Fibroblast of mammary gland (primary cell): Measurements from ENCODE around the gene VPS4A.
"Not testable (repeated sequence)": the region's sequence is repeated elsewhere in the genome, so short reads cannot be mapped to it uniquely, and the experiment has no call there.

Experiments
- DNase-seq: peaks from one replicate; pipeline ENCODE4 v3.0.0-alpha.2; 2010; ENCODE audit warnings: low read depth
- H3K4me3 ChIP-seq: 2 replicates; pipeline ENCODE4 v1.5.1; 2011; ENCODE audit warnings: low read depth, mild to moderate bottlenecking, low read length, moderate library complexity; ENCODE audit not compliant: control insufficient read depth
- TF ChIP-seq, protein P1 (sequence below): conservative IDR thresholded peaks from 2 replicates; pipeline ENCODE4 v1.5.1; 2011; ENCODE audit warnings: low read depth, low read length, inconsistent platforms; ENCODE audit not compliant: control insufficient read depth, insufficient read depth

The VPS4A gene

DNA sequence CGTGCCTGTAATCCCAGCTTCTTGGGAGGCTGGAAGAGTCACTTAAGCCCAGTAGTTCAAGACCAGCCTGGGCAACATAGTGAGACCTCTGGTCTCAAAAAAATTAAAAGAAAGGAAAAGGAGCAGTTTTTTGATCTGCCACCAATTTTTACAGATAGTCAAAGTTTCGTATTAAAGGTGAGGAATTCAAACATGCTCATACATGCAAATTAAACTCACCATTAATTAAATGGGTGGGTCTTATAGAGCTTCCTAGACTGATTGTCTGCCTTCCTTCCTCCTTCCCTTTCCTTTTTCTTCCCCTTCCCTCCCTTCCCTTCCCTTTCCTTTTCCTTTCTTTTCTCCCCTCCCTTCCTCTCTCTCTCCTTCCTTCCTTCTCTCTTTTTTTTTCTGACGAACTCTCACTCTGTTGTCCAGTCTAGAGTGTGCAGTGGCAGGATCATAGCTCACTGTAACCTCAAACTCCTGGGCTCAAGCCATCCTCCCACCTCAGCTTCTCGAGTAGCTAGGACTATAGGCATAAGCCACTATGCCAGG, 36.4 kb upstream of the VPS4A start:
- DNase-seq, result peak; percentile 41
- H3K4me3 ChIP-seq, result no peak overlapping the region
- TF ChIP-seq, protein P1, sequence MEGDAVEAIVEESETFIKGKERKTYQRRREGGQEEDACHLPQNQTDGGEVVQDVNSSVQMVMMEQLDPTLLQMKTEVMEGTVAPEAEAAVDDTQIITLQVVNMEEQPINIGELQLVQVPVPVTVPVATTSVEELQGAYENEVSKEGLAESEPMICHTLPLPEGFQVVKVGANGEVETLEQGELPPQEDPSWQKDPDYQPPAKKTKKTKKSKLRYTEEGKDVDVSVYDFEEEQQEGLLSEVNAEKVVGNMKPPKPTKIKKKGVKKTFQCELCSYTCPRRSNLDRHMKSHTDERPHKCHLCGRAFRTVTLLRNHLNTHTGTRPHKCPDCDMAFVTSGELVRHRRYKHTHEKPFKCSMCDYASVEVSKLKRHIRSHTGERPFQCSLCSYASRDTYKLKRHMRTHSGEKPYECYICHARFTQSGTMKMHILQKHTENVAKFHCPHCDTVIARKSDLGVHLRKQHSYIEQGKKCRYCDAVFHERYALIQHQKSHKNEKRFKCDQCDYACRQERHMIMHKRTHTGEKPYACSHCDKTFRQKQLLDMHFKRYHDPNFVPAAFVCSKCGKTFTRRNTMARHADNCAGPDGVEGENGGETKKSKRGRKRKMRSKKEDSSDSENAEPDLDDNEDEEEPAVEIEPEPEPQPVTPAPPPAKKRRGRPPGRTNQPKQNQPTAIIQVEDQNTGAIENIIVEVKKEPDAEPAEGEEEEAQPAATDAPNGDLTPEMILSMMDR, result no peak

- peak overlapping the region; percentile 15 for H3K4me3 ChIP-seq
- peak; percentile 99 for DNase-seq
- TF ChIP-seq, protein P1, result no peak
These were observed 34.7 kb upstream of the VPS4A start for GRCh38 chr16:69276148-69277115.

- H3K4me3 ChIP-seq, result no peak overlapping the region
- DNase-seq, result no peak
- TF ChIP-seq, protein P1, result no peak
These were observed 33.7 kb upstream of the VPS4A start for GRCh38 chr16:69277413-69277812.

GRCh38 chr16:69283851-69284250, 27.3 kb upstream of the VPS4A start:
- no peak overlapping the region for H3K4me3 ChIP-seq
- TF ChIP-seq, protein P1, result no peak
- DNase-seq, result no peak

DNA sequence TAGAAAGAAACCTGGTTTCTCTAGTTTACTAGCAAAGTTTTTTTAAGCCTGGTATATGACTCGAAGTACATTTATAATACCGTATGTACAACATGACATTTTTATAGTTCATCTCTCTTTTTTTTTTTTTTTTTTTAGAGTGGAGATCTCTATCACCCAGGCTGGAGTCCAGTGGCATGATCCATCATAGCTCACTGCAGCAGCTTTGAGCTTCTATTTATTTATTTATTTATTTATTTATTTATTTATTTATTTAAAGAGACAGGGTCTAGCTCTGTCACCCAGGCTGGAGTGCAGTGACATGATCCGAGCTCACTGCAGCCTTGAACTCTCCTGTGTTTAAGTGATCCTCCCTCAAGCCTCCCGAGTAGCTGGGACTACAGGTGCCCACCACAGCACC, 25.9 kb upstream of the VPS4A start:
- TF ChIP-seq, protein P1, result no peak
- no peak for DNase-seq
- H3K4me3 ChIP-seq, result no peak overlapping the region

GRCh38 chr16:69286941-69287713, 24.0 kb upstream of the VPS4A start:
- TF ChIP-seq, protein P1, result peak; percentile 54
- peak; percentile 85 for DNase-seq

GRCh38 chr16:69291657-69292056, 19.5 kb upstream of the VPS4A start:
- not testable (repeated sequence) for H3K4me3 ChIP-seq

More at GRCh38 chr16:69286941-69287713, 24.0 kb upstream of the VPS4A start:
- no peak overlapping the region for H3K4me3 ChIP-seq

More at GRCh38 chr16:69291657-69292056, 19.5 kb upstream of the VPS4A start:
- DNase-seq, result not testable (repeated sequence)
